ENCODE data around the gene NHS. TPM values are rescaled to one million over a fixed set of nuclear protein-coding genes. Genes with fewer than 3 reads are reported as not detected.

The NHS gene
- total RNA-seq, 4 donors from 2014 or later = 2.4 to 5.4 (median 4.0) TPM

DNA sequence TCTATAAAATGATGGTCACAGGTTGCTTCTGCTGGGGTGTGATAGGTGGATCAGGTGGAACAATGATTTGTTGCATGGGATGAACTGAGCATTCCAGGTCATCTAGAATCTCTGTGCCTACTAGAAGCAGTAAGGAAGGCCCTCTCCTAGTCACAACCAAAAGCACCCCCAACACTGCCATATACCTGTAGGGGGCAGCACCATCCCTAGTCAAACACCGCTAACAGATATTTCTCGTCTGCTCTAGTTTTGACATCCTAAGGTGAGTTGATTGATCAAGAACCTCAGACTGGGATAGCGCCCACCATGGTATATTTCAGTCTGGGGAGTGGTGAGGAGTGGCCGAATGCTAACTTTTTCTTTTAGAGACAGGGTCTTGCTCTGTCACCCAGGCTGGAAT is 160.2 kb downstream of the NHS start:
- 62 to 91% methylated on average over 4 of the region's 4 CpGs for WGBS, 2 donors
- TF ChIP-seq, protein P1, sequence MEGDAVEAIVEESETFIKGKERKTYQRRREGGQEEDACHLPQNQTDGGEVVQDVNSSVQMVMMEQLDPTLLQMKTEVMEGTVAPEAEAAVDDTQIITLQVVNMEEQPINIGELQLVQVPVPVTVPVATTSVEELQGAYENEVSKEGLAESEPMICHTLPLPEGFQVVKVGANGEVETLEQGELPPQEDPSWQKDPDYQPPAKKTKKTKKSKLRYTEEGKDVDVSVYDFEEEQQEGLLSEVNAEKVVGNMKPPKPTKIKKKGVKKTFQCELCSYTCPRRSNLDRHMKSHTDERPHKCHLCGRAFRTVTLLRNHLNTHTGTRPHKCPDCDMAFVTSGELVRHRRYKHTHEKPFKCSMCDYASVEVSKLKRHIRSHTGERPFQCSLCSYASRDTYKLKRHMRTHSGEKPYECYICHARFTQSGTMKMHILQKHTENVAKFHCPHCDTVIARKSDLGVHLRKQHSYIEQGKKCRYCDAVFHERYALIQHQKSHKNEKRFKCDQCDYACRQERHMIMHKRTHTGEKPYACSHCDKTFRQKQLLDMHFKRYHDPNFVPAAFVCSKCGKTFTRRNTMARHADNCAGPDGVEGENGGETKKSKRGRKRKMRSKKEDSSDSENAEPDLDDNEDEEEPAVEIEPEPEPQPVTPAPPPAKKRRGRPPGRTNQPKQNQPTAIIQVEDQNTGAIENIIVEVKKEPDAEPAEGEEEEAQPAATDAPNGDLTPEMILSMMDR (IDR thresholded peaks at IDR 0.05) = no peak
- no peak for TF ChIP-seq POLR2A (IDR thresholded peaks at IDR 0.05)

DNA sequence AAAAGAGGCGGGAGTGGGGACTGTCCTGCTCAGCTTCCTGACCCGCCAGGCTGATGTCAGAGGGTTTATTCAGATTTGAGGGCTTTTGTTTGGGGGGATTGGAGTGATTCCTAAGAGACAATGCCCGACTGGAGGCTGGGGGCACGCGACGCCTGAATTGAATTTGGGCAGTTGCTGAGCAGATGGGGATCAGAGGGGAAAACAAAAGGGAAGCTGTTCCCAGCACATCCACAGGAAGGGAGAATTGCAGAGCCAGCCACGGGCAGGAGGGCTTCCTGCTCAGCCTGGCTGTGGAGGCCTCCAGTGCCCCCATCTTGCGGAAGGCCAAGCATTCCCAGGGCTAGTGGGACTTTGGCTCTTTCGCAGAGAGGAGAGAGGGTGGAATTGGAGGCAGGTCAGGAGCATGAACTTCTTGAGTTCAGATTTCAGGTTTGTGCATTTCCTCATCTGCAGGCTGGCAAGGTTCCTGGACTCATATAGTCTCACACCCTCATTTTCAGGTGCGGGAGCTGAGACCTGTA is 162.8 kb downstream of the NHS start:
- DNase-seq (ENCODE audit: low spot score in 2 of 2) = peak in 1 of 2 donors; percentile 65
- WGBS, 2 donors = 70 to 81% methylated on average over 10 of the region's 10 CpGs
- TF ChIP-seq, protein P1 (IDR thresholded peaks at IDR 0.05) = no peak
- TF ChIP-seq POLR2A (IDR thresholded peaks at IDR 0.05) = no peak
- H3K4me3 ChIP-seq (ENCODE audit: low read depth, poor library complexity, severe bottlenecking) = no peak overlapping the region
- intact Hi-C loops (cut with DNase I; ENCODE audit: low total_unique reads) = no loop called here

More for the DNA sequence above, 160.2 kb downstream of the NHS start:
- intact Hi-C loops (cut with DNase I; ENCODE audit: low total_unique reads) = no loop called here
- peak in 1 of 2 donors; percentile 69 for DNase-seq (ENCODE audit: low spot score in 2 of 2)
- no peak overlapping the region for H3K4me3 ChIP-seq (ENCODE audit: low read depth, poor library complexity, severe bottlenecking)

DNA sequence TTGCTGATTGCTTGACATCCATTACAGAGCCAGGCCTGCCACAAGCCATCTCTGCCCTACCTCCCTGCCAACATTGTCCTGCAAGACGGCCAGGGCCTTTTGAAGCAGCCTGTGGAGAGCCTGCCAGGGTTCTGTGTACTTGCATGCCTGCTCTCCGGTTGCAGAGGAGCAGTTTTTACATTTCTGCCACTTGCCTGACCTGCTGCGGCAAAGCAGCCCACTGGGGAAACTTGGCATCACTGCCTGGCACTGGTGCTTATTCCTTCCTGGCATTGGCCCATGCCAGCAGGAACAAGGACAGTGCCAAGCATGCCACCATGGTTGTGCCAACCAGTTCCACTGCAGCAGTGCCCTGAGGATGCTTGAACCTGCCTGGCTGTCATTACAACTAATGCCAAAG is 167.1 kb downstream of the NHS start:
- DNase-seq (ENCODE audit: low spot score in 2 of 2) = no peak
- no peak for TF ChIP-seq POLR2A (IDR thresholded peaks at IDR 0.05)
- TF ChIP-seq, protein P1 (IDR thresholded peaks at IDR 0.05) = no peak
- 37 to 40% methylated on average over 2 to 3 of the region's 3 CpGs for WGBS, 2 donors

DNA sequence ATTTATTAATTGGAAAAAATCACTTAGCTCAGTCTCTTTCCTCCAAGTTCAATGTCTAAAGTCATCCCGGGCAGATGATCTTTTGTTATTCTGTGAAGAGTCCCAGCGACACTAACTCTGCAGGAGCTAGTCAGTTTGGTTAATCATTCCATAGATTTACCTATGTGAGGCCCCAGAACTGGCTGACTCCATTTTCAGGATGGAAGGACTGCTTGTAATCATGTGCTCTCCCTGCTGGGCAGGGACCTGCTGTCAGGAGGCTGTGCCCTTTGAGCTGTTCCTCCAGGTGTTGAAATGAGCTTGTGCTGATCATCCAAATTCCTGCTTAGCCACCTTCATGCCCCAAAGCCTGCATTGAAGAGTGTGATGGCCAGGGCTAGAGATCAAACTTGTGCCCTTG is 169.8 kb downstream of the NHS start:
- intact Hi-C loops (cut with DNase I; ENCODE audit: low total_unique reads) = no loop called here
- DNase-seq (ENCODE audit: low spot score in 2 of 2) = no peak
- 92 to 100% methylated on average over 2 of the region's 2 CpGs for WGBS, 2 donors
- H3K4me3 ChIP-seq (ENCODE audit: low read depth, poor library complexity, severe bottlenecking) = no peak overlapping the region
- TF ChIP-seq, protein P1 (IDR thresholded peaks at IDR 0.05) = no peak
- no peak for TF ChIP-seq POLR2A (IDR thresholded peaks at IDR 0.05)

More for the DNA sequence above, 167.1 kb downstream of the NHS start:
- intact Hi-C loops (cut with DNase I; ENCODE audit: low total_unique reads) = no loop called here
- H3K4me3 ChIP-seq (ENCODE audit: low read depth, poor library complexity, severe bottlenecking) = no peak overlapping the region

DNA sequence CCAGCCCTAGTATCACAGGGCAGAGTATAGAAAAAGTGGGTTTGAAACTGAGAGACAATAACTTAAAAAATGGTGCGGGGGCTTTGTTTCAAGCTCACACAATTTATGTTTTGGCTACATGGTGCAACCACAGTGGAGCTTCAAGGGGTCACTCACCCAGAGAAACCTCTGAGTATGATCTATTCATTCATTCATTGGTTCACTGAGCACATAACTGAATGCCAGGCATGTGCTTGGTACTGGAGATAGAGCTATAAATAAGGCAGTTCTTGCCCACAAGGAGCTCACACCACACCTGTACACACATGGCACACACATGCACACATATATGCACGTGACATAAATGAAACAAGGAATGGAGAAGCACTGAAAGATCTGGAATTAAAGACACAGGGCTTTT is 171.4 kb downstream of the NHS start:
- H3K4me3 ChIP-seq (ENCODE audit: low read depth, poor library complexity, severe bottlenecking) = no peak overlapping the region
- WGBS, 2 donors = 75 to 77% methylated on average over 2 of the region's 2 CpGs
- no peak for DNase-seq (ENCODE audit: low spot score in 2 of 2)
- intact Hi-C loops (cut with DNase I; ENCODE audit: low total_unique reads) = no loop called here
- TF ChIP-seq, protein P1 (IDR thresholded peaks at IDR 0.05) = no peak
- TF ChIP-seq POLR2A (IDR thresholded peaks at IDR 0.05) = no peak

DNA sequence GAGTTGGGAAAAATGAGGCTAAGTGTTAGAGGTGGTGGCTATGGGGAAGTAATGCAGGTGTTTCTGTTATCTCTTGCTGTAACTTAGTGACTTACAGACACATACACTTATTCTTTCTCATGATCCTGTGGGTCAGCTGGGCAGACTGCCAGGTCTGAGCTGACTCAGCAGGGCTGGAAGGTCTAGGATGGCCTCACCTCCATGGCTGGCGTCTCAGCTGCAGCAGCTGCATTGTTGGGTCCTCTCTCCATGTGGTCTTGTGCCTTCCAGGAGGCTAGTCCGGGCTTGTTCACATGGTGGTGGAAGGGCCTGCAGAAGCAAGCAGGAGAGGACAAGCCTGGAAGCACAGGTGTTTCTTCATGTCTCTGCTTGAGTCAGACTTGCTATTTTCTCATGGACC is 172.7 kb downstream of the NHS start:
- no peak for TF ChIP-seq POLR2A (IDR thresholded peaks at IDR 0.05)
- TF ChIP-seq, protein P1 (IDR thresholded peaks at IDR 0.05) = no peak
- DNase-seq (ENCODE audit: low spot score in 2 of 2) = peak in 1 of 2 donors; percentile 83
- H3K4me3 ChIP-seq (ENCODE audit: low read depth, poor library complexity, severe bottlenecking) = no peak overlapping the region
- intact Hi-C loops (cut with DNase I; ENCODE audit: low total_unique reads) = no loop called here
- WGBS, 2 donors = 40 to 60% methylated on average over 1 to 2 of the region's 2 CpGs
